Measurements from ENCODE around the gene ACSM3. TPM values are rescaled to one million over a fixed set of nuclear protein-coding genes. Genes with fewer than 3 reads are reported as not detected.

The ACSM3 gene
- total and polyA plus RNA-seq, 4 donors = 10.3 to 48.6 (median 27.3) TPM

DNA sequence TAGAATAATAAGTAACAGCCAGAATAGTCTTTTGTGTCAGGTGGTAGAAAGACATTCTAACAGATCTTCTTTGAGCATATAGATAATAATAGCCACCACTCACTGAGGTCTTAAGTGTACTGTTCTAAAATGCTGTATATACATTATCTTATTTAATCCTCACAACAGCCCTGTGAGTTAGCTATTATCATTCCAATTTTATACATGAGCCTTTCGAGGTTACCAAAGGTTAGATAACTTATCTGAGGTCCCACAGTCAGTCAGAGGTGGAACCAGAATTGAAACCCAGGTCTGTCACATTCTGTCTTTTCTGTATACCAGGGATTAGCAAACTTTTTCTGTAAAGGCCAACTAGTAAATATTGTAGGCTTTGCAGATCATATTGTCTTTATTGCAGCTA, 65.7 kb downstream of the ACSM3 start:
- Histone ChIP-seq H3K9ac (ENCODE audit: insufficient read depth in 1 of 2, low read length in 2 of 2) (no peak overlapping the region), H3K9me3 (ENCODE audit: control insufficient read depth in 4 of 4, insufficient read depth in 3 of 4, low read length in 3 of 4) (no peaks in the 10 kb centered on the region), H3K36me3 (ENCODE audit: control insufficient read depth in 4 of 4, insufficient read depth in 4 of 4, low read length in 4 of 4) (peaks cover 0 to 20% (median 7%) of the 10 kb centered on the region in 4 donors), H3K4me3 (no peak overlapping the region), H3K27me3 (ENCODE audit: control insufficient read depth in 3 of 3, insufficient read depth in 3 of 3, low read length in 2 of 3) (no peaks in the 10 kb centered on the region), H3K4me1 (ENCODE audit: control insufficient read depth in 5 of 5, insufficient read depth in 5 of 5, low read length in 5 of 5) (peaks cover 0 to 4% (median 0%) of the 10 kb centered on the region in 5 donors), H3K27ac (ENCODE audit: low read depth in 1 of 2, low read length in 1 of 2) (no peak overlapping the region)
- 94% methylated on average over 1 of the region's 1 CpG for WGBS, 2 donors
- TF ChIP-seq, protein P1, sequence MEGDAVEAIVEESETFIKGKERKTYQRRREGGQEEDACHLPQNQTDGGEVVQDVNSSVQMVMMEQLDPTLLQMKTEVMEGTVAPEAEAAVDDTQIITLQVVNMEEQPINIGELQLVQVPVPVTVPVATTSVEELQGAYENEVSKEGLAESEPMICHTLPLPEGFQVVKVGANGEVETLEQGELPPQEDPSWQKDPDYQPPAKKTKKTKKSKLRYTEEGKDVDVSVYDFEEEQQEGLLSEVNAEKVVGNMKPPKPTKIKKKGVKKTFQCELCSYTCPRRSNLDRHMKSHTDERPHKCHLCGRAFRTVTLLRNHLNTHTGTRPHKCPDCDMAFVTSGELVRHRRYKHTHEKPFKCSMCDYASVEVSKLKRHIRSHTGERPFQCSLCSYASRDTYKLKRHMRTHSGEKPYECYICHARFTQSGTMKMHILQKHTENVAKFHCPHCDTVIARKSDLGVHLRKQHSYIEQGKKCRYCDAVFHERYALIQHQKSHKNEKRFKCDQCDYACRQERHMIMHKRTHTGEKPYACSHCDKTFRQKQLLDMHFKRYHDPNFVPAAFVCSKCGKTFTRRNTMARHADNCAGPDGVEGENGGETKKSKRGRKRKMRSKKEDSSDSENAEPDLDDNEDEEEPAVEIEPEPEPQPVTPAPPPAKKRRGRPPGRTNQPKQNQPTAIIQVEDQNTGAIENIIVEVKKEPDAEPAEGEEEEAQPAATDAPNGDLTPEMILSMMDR (IDR thresholded peaks at IDR 0.05; ENCODE audit: control extremely low read depth, extremely low read depth) = no peak
- no peak for DNase-seq
- ATAC-seq (ENCODE audit: insufficient read depth, low FRiP score) = no peak

DNA sequence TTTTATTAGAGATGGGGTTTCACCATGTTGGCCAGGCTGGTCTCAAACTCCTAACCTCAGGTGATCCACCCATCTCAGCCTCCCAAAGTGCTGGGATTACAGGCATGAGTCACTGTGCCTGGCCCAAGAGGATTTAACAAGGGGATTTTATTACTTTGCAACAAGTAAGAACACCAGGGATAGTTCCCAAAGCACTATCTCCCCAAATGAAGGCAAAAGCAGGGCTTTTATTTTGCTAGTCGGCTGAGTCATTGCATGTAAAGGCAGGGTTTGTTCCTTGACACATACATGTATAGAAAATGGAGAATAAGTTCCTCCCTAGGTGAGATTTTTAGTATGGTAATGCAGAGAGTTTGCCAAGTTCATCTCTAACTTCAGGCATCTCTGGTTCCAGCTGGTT, 66.6 kb downstream of the ACSM3 start:
- WGBS, 2 donors = 88 to 94% methylated on average over 1 of the region's 1 CpG
- TF ChIP-seq, protein P1 (IDR thresholded peaks at IDR 0.05; ENCODE audit: control extremely low read depth, extremely low read depth) = no peak
- no peaks in the 10 kb centered on the region for H3K27me3 ChIP-seq (ENCODE audit: control insufficient read depth in 3 of 3, insufficient read depth in 3 of 3, low read length in 2 of 3)
- H3K4me3 ChIP-seq = no peak overlapping the region
- H3K9ac ChIP-seq (ENCODE audit: insufficient read depth in 1 of 2, low read length in 2 of 2) = no peak overlapping the region
- H3K36me3 ChIP-seq (ENCODE audit: control insufficient read depth in 4 of 4, insufficient read depth in 4 of 4, low read length in 4 of 4) = peaks cover 0 to 22% (median 7%) of the 10 kb centered on the region in 4 donors
- DNase-seq = no peak
- no peaks in the 10 kb centered on the region for H3K9me3 ChIP-seq (ENCODE audit: control insufficient read depth in 4 of 4, insufficient read depth in 3 of 4, low read length in 3 of 4)
- no peak for ATAC-seq (ENCODE audit: insufficient read depth, low FRiP score)
- peaks cover 0 to 4% (median 0%) of the 10 kb centered on the region in 5 donors for H3K4me1 ChIP-seq (ENCODE audit: control insufficient read depth in 5 of 5, insufficient read depth in 5 of 5, low read length in 5 of 5)
- H3K27ac ChIP-seq (ENCODE audit: low read depth in 1 of 2, low read length in 1 of 2) = no peak overlapping the region

DNA sequence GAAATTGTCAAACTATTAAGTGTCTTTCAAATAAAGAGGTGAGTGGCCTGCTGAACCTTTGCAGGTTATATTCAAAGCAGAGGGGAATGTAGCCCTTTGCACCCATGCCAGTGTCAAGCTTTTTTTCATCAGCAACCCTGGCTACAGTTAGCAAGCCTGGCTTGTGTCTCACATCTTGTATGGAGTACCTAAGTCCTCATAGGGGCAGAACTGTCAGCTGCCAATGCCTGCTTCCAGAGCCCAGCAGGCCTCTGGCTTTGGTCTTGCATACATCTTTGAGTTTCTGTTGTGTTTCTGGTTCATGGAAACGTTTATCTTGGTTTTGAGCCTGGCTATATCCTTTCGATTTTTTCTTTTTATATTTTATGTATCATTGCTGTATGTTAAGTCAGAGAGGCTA, 69.3 kb downstream of the ACSM3 start:
- H3K36me3 ChIP-seq (ENCODE audit: control insufficient read depth in 4 of 4, insufficient read depth in 4 of 4, low read length in 4 of 4) = peaks cover 0 to 32% (median 13%) of the 10 kb centered on the region in 4 donors
- H3K4me1 ChIP-seq (ENCODE audit: control insufficient read depth in 5 of 5, insufficient read depth in 5 of 5, low read length in 5 of 5) = no peaks in the 10 kb centered on the region
- no peak overlapping the region for H3K27ac ChIP-seq (ENCODE audit: low read depth in 1 of 2, low read length in 1 of 2)
- ATAC-seq (ENCODE audit: insufficient read depth, low FRiP score) = no peak
- no peaks in the 10 kb centered on the region for H3K27me3 ChIP-seq (ENCODE audit: control insufficient read depth in 3 of 3, insufficient read depth in 3 of 3, low read length in 2 of 3)
- 92 to 94% methylated on average over 2 of the region's 2 CpGs for WGBS, 2 donors
- H3K4me3 ChIP-seq = no peak overlapping the region
- DNase-seq = no peak
- no peak overlapping the region for H3K9ac ChIP-seq (ENCODE audit: insufficient read depth in 1 of 2, low read length in 2 of 2)
- TF ChIP-seq, protein P1 (IDR thresholded peaks at IDR 0.05; ENCODE audit: control extremely low read depth, extremely low read depth) = no peak
- H3K9me3 ChIP-seq (ENCODE audit: control insufficient read depth in 4 of 4, insufficient read depth in 3 of 4, low read length in 3 of 4) = no peaks in the 10 kb centered on the region

DNA sequence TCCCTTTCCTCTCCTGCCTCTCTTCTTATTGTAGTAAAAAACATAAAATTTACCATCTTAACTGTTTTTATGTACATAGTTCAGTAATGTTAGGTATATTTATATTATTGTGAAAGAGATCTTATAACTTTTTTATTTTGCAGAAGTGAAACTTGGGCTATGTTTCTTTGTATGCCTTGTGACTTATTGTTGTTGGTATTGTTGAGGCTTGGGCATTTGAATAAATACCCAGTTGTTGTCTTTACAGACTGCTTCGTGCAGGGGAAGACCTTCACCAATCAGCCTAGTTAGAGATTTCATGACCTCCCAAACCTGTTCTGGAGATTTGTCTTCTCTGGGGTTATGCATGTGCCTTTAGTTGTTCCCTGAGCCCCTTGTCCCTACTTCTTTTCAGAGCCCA, 74.4 kb downstream of the ACSM3 start:
- Histone ChIP-seq H3K27me3 (ENCODE audit: control insufficient read depth in 3 of 3, insufficient read depth in 3 of 3, low read length in 2 of 3) (no peaks in the 10 kb centered on the region), H3K36me3 (ENCODE audit: control insufficient read depth in 4 of 4, insufficient read depth in 4 of 4, low read length in 4 of 4) (peaks cover 0 to 34% (median 18%) of the 10 kb centered on the region in 4 donors), H3K9ac (ENCODE audit: insufficient read depth in 1 of 2, low read length in 2 of 2) (no peak overlapping the region), H3K4me3 (no peak overlapping the region), H3K9me3 (ENCODE audit: control insufficient read depth in 4 of 4, insufficient read depth in 3 of 4, low read length in 3 of 4) (no peaks in the 10 kb centered on the region), H3K27ac (ENCODE audit: low read depth in 1 of 2, low read length in 1 of 2) (no peak overlapping the region), H3K4me1 (ENCODE audit: control insufficient read depth in 5 of 5, insufficient read depth in 5 of 5, low read length in 5 of 5) (no peaks in the 10 kb centered on the region)
- 75 to 85% methylated on average over 1 of the region's 1 CpG for WGBS, 2 donors
- DNase-seq (no peak), ATAC-seq (ENCODE audit: insufficient read depth, low FRiP score) (no peak)
- TF ChIP-seq, protein P1 (IDR thresholded peaks at IDR 0.05; ENCODE audit: control extremely low read depth, extremely low read depth) = no peak
